Panc1 (cell line): ENCODE data around the gene MOBP.

Experiments
- POLR2AphosphoS5 ChIP-seq: IDR thresholded peaks from 2 replicates; pipeline ENCODE4 v1.6.1; 2012; ENCODE audit warnings: mild to moderate bottlenecking, low read depth, low read length, moderate library complexity
- TF ChIP-seq, protein P1 (sequence below), 2 experiments: IDR thresholded peaks; 2 replicates each; pipeline ENCODE4 v1.6.1; 2011 to 2012; ENCODE audit warnings: low read depth in 2 of 2, control low read depth in 1 of 2, low read length in 1 of 2, mild to moderate bottlenecking in 1 of 2, moderate library complexity in 1 of 2; ENCODE audit not compliant: insufficient read depth in 1 of 2

DNA sequence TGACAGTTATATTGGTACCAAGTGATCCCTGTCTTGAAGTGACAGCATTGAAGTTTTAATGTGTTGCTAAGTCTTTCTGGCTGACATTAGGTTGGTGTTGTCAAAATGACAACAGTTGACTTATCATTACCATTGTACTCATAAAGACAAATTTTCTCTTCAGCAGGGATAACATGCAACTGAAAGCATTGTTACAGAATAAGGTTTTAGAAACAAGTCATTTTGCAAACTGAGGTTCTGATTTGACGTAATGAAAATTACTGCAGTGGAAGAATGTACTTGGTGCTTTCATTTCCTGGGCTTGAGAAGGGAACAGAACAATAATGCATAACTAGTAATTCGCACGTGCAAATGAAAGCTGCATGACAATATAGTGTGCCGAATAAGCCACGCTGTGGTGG lies 75.1 kb downstream of the MOBP start:
- TF ChIP-seq, protein P1, sequence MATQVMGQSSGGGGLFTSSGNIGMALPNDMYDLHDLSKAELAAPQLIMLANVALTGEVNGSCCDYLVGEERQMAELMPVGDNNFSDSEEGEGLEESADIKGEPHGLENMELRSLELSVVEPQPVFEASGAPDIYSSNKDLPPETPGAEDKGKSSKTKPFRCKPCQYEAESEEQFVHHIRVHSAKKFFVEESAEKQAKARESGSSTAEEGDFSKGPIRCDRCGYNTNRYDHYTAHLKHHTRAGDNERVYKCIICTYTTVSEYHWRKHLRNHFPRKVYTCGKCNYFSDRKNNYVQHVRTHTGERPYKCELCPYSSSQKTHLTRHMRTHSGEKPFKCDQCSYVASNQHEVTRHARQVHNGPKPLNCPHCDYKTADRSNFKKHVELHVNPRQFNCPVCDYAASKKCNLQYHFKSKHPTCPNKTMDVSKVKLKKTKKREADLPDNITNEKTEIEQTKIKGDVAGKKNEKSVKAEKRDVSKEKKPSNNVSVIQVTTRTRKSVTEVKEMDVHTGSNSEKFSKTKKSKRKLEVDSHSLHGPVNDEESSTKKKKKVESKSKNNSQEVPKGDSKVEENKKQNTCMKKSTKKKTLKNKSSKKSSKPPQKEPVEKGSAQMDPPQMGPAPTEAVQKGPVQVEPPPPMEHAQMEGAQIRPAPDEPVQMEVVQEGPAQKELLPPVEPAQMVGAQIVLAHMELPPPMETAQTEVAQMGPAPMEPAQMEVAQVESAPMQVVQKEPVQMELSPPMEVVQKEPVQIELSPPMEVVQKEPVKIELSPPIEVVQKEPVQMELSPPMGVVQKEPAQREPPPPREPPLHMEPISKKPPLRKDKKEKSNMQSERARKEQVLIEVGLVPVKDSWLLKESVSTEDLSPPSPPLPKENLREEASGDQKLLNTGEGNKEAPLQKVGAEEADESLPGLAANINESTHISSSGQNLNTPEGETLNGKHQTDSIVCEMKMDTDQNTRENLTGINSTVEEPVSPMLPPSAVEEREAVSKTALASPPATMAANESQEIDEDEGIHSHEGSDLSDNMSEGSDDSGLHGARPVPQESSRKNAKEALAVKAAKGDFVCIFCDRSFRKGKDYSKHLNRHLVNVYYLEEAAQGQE (IDR thresholded peaks at IDR 0.05; ENCODE audit: insufficient read depth in 1 of 2, low read depth in 2 of 2, low read length in 1 of 2): no peak
- no peak for TF ChIP-seq POLR2AphosphoS5
